ENCODE results near the gene HOXD9.

HOXD9 gene

GRCh38 chr2:176085120-176085788 is 37.3 kb upstream of the HOXD9 start:
- no peak for FAIRE-seq
- TF ChIP-seq PAX5 (IDR thresholded peaks at IDR 0.05; ENCODE audit: insufficient read depth, low read length, severe bottlenecking) (no peak), TAF1 (IDR thresholded peaks at IDR 0.05; ENCODE audit: low read depth, low read length) (no peak), SPI1 (IDR thresholded peaks at IDR 0.05; ENCODE audit: low read depth, low read length) (no peak), POLR2A (IDR thresholded peaks at IDR 0.05; ENCODE audit: low read depth, low read length) (no peak), POLR2AphosphoS5 (IDR thresholded peaks at IDR 0.05; ENCODE audit: low read depth, low read length) (no peak), POU2F2 (IDR thresholded peaks at IDR 0.05; ENCODE audit: low read depth, low read length) (no peak)
- no peak for DNase-seq (ENCODE audit: insufficient read length, low spot score)

GRCh38 chr2:176085861-176086771 is 36.4 kb upstream of the HOXD9 start:
- no peak for FAIRE-seq

GRCh38 chr2:176087330-176088047 is 35.0 kb upstream of the HOXD9 start:
- no peak for TF ChIP-seq POU2F2 (IDR thresholded peaks at IDR 0.05; ENCODE audit: low read depth, low read length)
- no peak for TF ChIP-seq POLR2A (IDR thresholded peaks at IDR 0.05; ENCODE audit: low read depth, low read length)
- no peak for TF ChIP-seq TAF1 (IDR thresholded peaks at IDR 0.05; ENCODE audit: low read depth, low read length)
- no peak for TF ChIP-seq POLR2AphosphoS5 (IDR thresholded peaks at IDR 0.05; ENCODE audit: low read depth, low read length)
- TF ChIP-seq SPI1 (IDR thresholded peaks at IDR 0.05; ENCODE audit: low read depth, low read length): no peak
- TF ChIP-seq PAX5 (IDR thresholded peaks at IDR 0.05; ENCODE audit: insufficient read depth, low read length, severe bottlenecking): no peak
- FAIRE-seq: no peak
- DNase-seq (ENCODE audit: insufficient read length, low spot score): no peak

More at GRCh38 chr2:176085861-176086771, 36.4 kb upstream of the HOXD9 start:
- TF ChIP-seq POLR2A (IDR thresholded peaks at IDR 0.05; ENCODE audit: low read depth, low read length) (no peak), PAX5 (IDR thresholded peaks at IDR 0.05; ENCODE audit: insufficient read depth, low read length, severe bottlenecking) (no peak), TAF1 (IDR thresholded peaks at IDR 0.05; ENCODE audit: low read depth, low read length) (no peak), POLR2AphosphoS5 (IDR thresholded peaks at IDR 0.05; ENCODE audit: low read depth, low read length) (no peak), POU2F2 (IDR thresholded peaks at IDR 0.05; ENCODE audit: low read depth, low read length) (no peak), SPI1 (IDR thresholded peaks at IDR 0.05; ENCODE audit: low read depth, low read length) (no peak)
- no peak for DNase-seq (ENCODE audit: insufficient read length, low spot score)

GRCh38 chr2:176088048-176088936 is 34.2 kb upstream of the HOXD9 start:
- DNase-seq (ENCODE audit: insufficient read length, low spot score) (peak; percentile 58), FAIRE-seq (peak; percentile 50)
- TF ChIP-seq POLR2AphosphoS5 (IDR thresholded peaks at IDR 0.05; ENCODE audit: low read depth, low read length) (no peak), TAF1 (IDR thresholded peaks at IDR 0.05; ENCODE audit: low read depth, low read length) (no peak), SPI1 (IDR thresholded peaks at IDR 0.05; ENCODE audit: low read depth, low read length) (no peak), POLR2A (IDR thresholded peaks at IDR 0.05; ENCODE audit: low read depth, low read length) (no peak), POU2F2 (IDR thresholded peaks at IDR 0.05; ENCODE audit: low read depth, low read length) (no peak), PAX5 (IDR thresholded peaks at IDR 0.05; ENCODE audit: insufficient read depth, low read length, severe bottlenecking) (no peak)

GRCh38 chr2:176088937-176089842 is 33.3 kb upstream of the HOXD9 start:
- TF ChIP-seq POLR2AphosphoS5 (IDR thresholded peaks at IDR 0.05; ENCODE audit: low read depth, low read length) (no peak), SPI1 (IDR thresholded peaks at IDR 0.05; ENCODE audit: low read depth, low read length) (no peak), POU2F2 (IDR thresholded peaks at IDR 0.05; ENCODE audit: low read depth, low read length) (no peak), PAX5 (IDR thresholded peaks at IDR 0.05; ENCODE audit: insufficient read depth, low read length, severe bottlenecking) (no peak), POLR2A (IDR thresholded peaks at IDR 0.05; ENCODE audit: low read depth, low read length) (no peak), TAF1 (IDR thresholded peaks at IDR 0.05; ENCODE audit: low read depth, low read length) (no peak)
- no peak for FAIRE-seq

GRCh38 chr2:176089843-176090395 is 32.6 kb upstream of the HOXD9 start:
- DNase-seq (ENCODE audit: insufficient read length, low spot score) (no peak), FAIRE-seq (no peak)
- TF ChIP-seq POLR2AphosphoS5 (IDR thresholded peaks at IDR 0.05; ENCODE audit: low read depth, low read length) (no peak), POU2F2 (IDR thresholded peaks at IDR 0.05; ENCODE audit: low read depth, low read length) (no peak)

More at GRCh38 chr2:176088937-176089842, 33.3 kb upstream of the HOXD9 start:
- no peak for DNase-seq (ENCODE audit: insufficient read length, low spot score)

GRCh38 chr2:176090862-176091261 is 31.7 kb upstream of the HOXD9 start:
- no peak for TF ChIP-seq SPI1 (IDR thresholded peaks at IDR 0.05; ENCODE audit: low read depth, low read length)
- no peak for TF ChIP-seq POU2F2 (IDR thresholded peaks at IDR 0.05; ENCODE audit: low read depth, low read length)
- TF ChIP-seq PAX5 (IDR thresholded peaks at IDR 0.05; ENCODE audit: insufficient read depth, low read length, severe bottlenecking): no peak
- no peak for TF ChIP-seq POLR2AphosphoS5 (IDR thresholded peaks at IDR 0.05; ENCODE audit: low read depth, low read length)
- no peak for TF ChIP-seq TAF1 (IDR thresholded peaks at IDR 0.05; ENCODE audit: low read depth, low read length)
- no peak for TF ChIP-seq POLR2A (IDR thresholded peaks at IDR 0.05; ENCODE audit: low read depth, low read length)
- DNase-seq (ENCODE audit: insufficient read length, low spot score): no peak
- FAIRE-seq: no peak
